ENCODE measurements around the gene LAMA3.

The LAMA3 gene

GRCh38 chr18:23835091-23835490 lies 145.8 kb downstream of the LAMA3 start:
- no peak for TF ChIP-seq CTCF (IDR thresholded peaks at IDR 0.05; ENCODE audit: low read depth, low read length)
- no peak overlapping the region for H3K4me3 ChIP-seq (ENCODE audit: low read depth, low read length)
- no peaks in the 10 kb centered on the region for H3K9me3 ChIP-seq (ENCODE audit: severe bottlenecking)
- no peaks in the 10 kb centered on the region for H3K27me3 ChIP-seq (ENCODE audit: insufficient read depth, low read depth, severe bottlenecking)
- DNase-seq: no peak
- H3K27ac ChIP-seq: no peak overlapping the region
- H3K36me3 ChIP-seq: no peaks in the 10 kb centered on the region

- no peak for DNase-seq
- Histone ChIP-seq H3K9me3 (ENCODE audit: severe bottlenecking) (no peaks in the 10 kb centered on the region), H3K36me3 (no peaks in the 10 kb centered on the region), H3K4me3 (ENCODE audit: low read depth, low read length) (no peak overlapping the region), H3K27ac (no peak overlapping the region), H3K27me3 (ENCODE audit: insufficient read depth, low read depth, severe bottlenecking) (no peaks in the 10 kb centered on the region)
- TF ChIP-seq CTCF (IDR thresholded peaks at IDR 0.05; ENCODE audit: low read depth, low read length): no peak
Measured at GRCh38 chr18:23835506-23835905, 146.3 kb downstream of the LAMA3 start.

GRCh38 chr18:23837591-23837990 lies 148.3 kb downstream of the LAMA3 start:
- Histone ChIP-seq H3K9me3 (ENCODE audit: severe bottlenecking) (no peaks in the 10 kb centered on the region), H3K27me3 (ENCODE audit: insufficient read depth, low read depth, severe bottlenecking) (no peaks in the 10 kb centered on the region), H3K4me3 (ENCODE audit: low read depth, low read length) (no peak overlapping the region), H3K27ac (no peak overlapping the region), H3K36me3 (no peaks in the 10 kb centered on the region)
- TF ChIP-seq CTCF (IDR thresholded peaks at IDR 0.05; ENCODE audit: low read depth, low read length): no peak
- DNase-seq: no peak

GRCh38 chr18:23838233-23838632 lies 149.0 kb downstream of the LAMA3 start:
- no peak for TF ChIP-seq CTCF (IDR thresholded peaks at IDR 0.05; ENCODE audit: low read depth, low read length)
- H3K4me3 ChIP-seq (ENCODE audit: low read depth, low read length): no peak overlapping the region
- H3K9me3 ChIP-seq (ENCODE audit: severe bottlenecking): no peaks in the 10 kb centered on the region
- H3K27me3 ChIP-seq (ENCODE audit: insufficient read depth, low read depth, severe bottlenecking): no peaks in the 10 kb centered on the region
- no peak overlapping the region for H3K27ac ChIP-seq
- H3K36me3 ChIP-seq: no peaks in the 10 kb centered on the region
- DNase-seq: no peak

GRCh38 chr18:23838801-23839366 lies 149.6 kb downstream of the LAMA3 start:
- Histone ChIP-seq H3K27me3 (ENCODE audit: insufficient read depth, low read depth, severe bottlenecking) (no peaks in the 10 kb centered on the region), H3K9me3 (ENCODE audit: severe bottlenecking) (no peaks in the 10 kb centered on the region), H3K27ac (no peak overlapping the region), H3K36me3 (no peaks in the 10 kb centered on the region), H3K4me3 (ENCODE audit: low read depth, low read length) (no peak overlapping the region)
- TF ChIP-seq CTCF (IDR thresholded peaks at IDR 0.05; ENCODE audit: low read depth, low read length): no peak
- DNase-seq: no peak

GRCh38 chr18:23842305-23842704 lies 153.1 kb downstream of the LAMA3 start:
- H3K27me3 ChIP-seq (ENCODE audit: insufficient read depth, low read depth, severe bottlenecking): no peaks in the 10 kb centered on the region
- DNase-seq: no peak
- TF ChIP-seq CTCF (IDR thresholded peaks at IDR 0.05; ENCODE audit: low read depth, low read length): no peak
- H3K36me3 ChIP-seq: no peaks in the 10 kb centered on the region; the same call in 1 of the 2 replicates
- no peak overlapping the region for H3K27ac ChIP-seq
- H3K9me3 ChIP-seq (ENCODE audit: severe bottlenecking): no peaks in the 10 kb centered on the region
- H3K4me3 ChIP-seq (ENCODE audit: low read depth, low read length): no peak overlapping the region

Measured in WERI-Rb-1 (cell line).